ENCODE measurements around the gene DNER. TPM values are rescaled to one million over a fixed set of nuclear protein-coding genes. Genes with fewer than 3 reads are reported as not detected.
A peak's percentile ranks its signal among the peaks of the same experiment; 100 is the strongest.

DNER gene
- polyA plus RNA-seq, 2 of the 4 experiments (the other 2 are of a cell fraction): 0.34 to 4.2 TPM

DNA sequence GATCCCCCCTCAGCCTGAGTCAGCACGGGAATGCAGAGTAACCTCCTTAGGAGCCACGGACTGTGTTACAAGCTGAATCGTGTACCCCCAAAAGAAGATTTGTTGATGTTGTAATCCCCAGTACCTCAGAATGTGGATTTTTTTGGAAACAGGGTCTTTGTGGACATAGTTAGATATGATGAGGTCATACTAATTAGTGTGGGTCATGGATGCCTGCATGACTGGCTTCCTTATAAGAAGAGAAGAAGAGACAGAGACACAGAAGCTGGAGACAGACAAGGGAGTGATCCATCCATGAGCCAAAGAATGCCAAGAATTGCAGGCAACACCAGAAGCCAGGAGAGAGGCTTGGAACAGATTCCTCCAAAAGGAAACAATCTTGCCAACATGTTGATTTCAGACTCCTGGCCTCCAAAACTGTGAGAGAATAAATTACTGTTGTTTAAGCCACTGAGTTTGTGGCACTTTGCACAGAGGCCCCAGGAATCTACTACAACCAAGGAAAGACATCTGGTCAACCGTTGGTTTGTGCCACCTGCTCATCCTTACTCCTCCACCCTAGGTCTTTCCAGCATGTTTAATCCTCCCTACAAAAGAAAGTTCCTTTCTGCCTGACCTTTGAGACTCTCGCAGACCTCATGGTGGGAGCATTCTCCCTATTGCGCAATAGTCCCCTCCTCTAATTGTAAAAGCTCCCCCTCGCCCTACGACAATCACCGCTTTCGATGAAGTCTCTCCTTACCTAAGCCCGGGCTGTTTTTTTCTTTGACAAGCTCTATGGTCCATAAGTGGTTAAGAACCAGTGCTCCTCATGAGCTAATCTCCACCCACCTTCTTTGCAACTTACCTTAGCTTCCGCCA lies 91.6 kb downstream of the DNER start:
- DNase-seq (ENCODE audit: low read depth in 1 of 2, low spot score in 1 of 2) (no peak), FAIRE-seq (no peak), ATAC-seq (no peak)
- H3K4me2 ChIP-seq: no peak overlapping the region
- POLR2A ChIA-PET: no interaction called here
- H3K4me1 ChIP-seq: no peaks in the 10 kb centered on the region
- H3K27ac ChIP-seq: no peak overlapping the region
- TF ChIP-seq MAZ (IDR thresholded peaks at IDR 0.05; ENCODE audit: borderline replicate concordance, low read depth, low read length) (no peak), CEBPB (IDR thresholded peaks at IDR 0.05) (peak; percentile 72 to 83; a peak in 3 of 4 replicates)
- CTCF ChIA-PET: interaction anchor here (1.5 kb wide), 1 partner anchor 10 kb away, joined by 6 read pairs; no protein-coding TSS in a partner anchor
- H3K4me3 ChIP-seq: no peak overlapping the region
- H3K9me3 ChIP-seq: no peaks in the 10 kb centered on the region
- WGBS (ENCODE audit: missing lambda C conversion rate): 53% methylated on average over 12 of the region's 12 CpGs

DNA sequence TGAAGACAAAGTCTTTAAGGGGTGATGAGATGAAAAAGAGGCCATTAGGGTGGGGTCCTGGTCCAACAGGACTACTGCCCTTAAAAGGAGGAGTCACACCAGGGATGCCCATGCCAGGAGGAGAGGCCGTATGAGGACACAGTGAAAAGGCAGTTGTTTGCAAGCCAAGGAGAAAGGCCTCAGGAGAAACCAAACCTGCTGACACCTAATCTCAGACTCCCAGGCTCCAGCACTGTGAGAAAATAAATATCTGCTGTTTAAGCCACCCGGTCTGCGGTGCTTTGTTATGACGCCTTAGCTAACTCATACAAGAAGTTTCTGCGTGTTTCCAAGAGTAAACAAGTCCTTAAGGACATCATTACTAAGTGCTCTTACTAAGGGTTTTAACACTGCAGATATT lies 93.6 kb downstream of the DNER start:
- FAIRE-seq (no peak), ATAC-seq (no peak)
- 53% methylated on average over 5 of the region's 5 CpGs for WGBS (ENCODE audit: missing lambda C conversion rate)

DNA sequence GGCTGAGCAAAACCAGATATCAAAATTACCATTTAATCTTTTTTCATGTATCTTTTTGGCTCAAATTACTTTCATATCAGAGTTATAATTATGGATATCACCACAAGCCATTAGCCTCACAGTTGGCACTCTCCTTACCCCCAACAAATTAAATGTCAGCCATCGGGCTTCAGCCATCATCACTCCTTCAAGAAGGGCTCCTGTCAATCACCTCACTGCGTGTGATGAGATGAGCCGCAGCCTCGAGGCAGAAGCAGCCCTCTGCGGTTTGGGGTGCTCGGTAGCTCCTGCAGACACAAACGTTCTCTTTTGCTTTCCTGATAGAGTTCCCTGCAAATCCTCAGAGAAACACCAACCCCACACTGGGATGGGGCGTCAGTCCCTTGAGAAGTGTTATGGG lies 94.1 kb downstream of the DNER start:
- CTCF ChIA-PET: no interaction called here
- WGBS (ENCODE audit: missing lambda C conversion rate): 50% methylated on average over 8 of the region's 8 CpGs
- no peak for FAIRE-seq

More for the DNA sequence above, 93.6 kb downstream of the DNER start:
- Histone ChIP-seq H3K4me3 (no peak overlapping the region), H3K27ac (no peak overlapping the region), H3K4me2 (no peak overlapping the region), H3K4me1 (no peaks in the 10 kb centered on the region), H3K9me3 (no peaks in the 10 kb centered on the region)
- ChIA-PET CTCF (no interaction called here), POLR2A (no interaction called here)
- DNase-seq (ENCODE audit: low read depth in 1 of 2, low spot score in 1 of 2): no peak
- TF ChIP-seq, protein P1, sequence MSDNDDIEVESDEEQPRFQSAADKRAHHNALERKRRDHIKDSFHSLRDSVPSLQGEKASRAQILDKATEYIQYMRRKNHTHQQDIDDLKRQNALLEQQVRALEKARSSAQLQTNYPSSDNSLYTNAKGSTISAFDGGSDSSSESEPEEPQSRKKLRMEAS (IDR thresholded peaks at IDR 0.05): no peak
- no peak for TF ChIP-seq CHD2 (IDR thresholded peaks at IDR 0.05; ENCODE audit: low read length, partially characterized antibody)
- TF ChIP-seq RCOR1 (IDR thresholded peaks at IDR 0.05; ENCODE audit: low read depth, low read length): no peak
- TF ChIP-seq GATA3 (IDR thresholded peaks at IDR 0.05; ENCODE audit: borderline replicate concordance): no peak
- no peak for TF ChIP-seq POLR2AphosphoS2 (conservative IDR thresholded peaks at IDR 0.05; ENCODE audit: low read length)
- no peak for TF ChIP-seq HOXB5 (CRISPR knock-in tag; IDR thresholded peaks at IDR 0.05)
- TF ChIP-seq JUN (IDR thresholded peaks at IDR 0.05): no peak

More for the DNA sequence above, 94.1 kb downstream of the DNER start:
- no peak overlapping the region for H3K4me2 ChIP-seq
- H3K9me3 ChIP-seq: no peaks in the 10 kb centered on the region
- no peak for DNase-seq (ENCODE audit: low read depth in 1 of 2, low spot score in 1 of 2)
- TF ChIP-seq TFCP2L1 (CRISPR knock-in tag; IDR thresholded peaks at IDR 0.05): no peak
- no peak for TF ChIP-seq CBX2 (IDR thresholded peaks at IDR 0.05; ENCODE audit: borderline replicate concordance, low read depth)
- no peak for TF ChIP-seq CTCF (IDR thresholded peaks at IDR 0.05)
- no peak for TF ChIP-seq ESRRA (IDR thresholded peaks at IDR 0.05; ENCODE audit: borderline replicate concordance, low read length)
- TF ChIP-seq, protein P2, sequence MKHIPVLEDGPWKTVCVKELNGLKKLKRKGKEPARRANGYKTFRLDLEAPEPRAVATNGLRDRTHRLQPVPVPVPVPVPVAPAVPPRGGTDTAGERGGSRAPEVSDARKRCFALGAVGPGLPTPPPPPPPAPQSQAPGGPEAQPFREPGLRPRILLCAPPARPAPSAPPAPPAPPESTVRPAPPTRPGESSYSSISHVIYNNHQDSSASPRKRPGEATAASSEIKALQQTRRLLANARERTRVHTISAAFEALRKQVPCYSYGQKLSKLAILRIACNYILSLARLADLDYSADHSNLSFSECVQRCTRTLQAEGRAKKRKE (CRISPR knock-in tag; IDR thresholded peaks at IDR 0.05; ENCODE audit: low read depth): no peak
- TF ChIP-seq, protein P3, sequence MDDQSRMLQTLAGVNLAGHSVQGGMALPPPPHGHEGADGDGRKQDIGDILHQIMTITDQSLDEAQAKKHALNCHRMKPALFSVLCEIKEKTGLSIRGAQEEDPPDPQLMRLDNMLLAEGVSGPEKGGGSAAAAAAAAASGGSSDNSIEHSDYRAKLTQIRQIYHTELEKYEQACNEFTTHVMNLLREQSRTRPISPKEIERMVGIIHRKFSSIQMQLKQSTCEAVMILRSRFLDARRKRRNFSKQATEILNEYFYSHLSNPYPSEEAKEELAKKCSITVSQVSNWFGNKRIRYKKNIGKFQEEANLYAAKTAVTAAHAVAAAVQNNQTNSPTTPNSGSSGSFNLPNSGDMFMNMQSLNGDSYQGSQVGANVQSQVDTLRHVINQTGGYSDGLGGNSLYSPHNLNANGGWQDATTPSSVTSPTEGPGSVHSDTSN (IDR thresholded peaks at IDR 0.05): no peak
- TF ChIP-seq FOXS1 (CRISPR knock-in tag; IDR thresholded peaks at IDR 0.05): no peak
- no peak for TF ChIP-seq EHF (CRISPR knock-in tag; IDR thresholded peaks at IDR 0.05)
- TF ChIP-seq ZNF302 (CRISPR knock-in tag; IDR thresholded peaks at IDR 0.05): no peak
- no peak for TF ChIP-seq EP300 (IDR thresholded peaks at IDR 0.05)
- no peak for TF ChIP-seq HOXB5 (CRISPR knock-in tag; IDR thresholded peaks at IDR 0.05)
- no peak for TF ChIP-seq RNF2 (IDR thresholded peaks at IDR 0.05; ENCODE audit: borderline replicate concordance, low read depth)
- TF ChIP-seq, protein P4, sequence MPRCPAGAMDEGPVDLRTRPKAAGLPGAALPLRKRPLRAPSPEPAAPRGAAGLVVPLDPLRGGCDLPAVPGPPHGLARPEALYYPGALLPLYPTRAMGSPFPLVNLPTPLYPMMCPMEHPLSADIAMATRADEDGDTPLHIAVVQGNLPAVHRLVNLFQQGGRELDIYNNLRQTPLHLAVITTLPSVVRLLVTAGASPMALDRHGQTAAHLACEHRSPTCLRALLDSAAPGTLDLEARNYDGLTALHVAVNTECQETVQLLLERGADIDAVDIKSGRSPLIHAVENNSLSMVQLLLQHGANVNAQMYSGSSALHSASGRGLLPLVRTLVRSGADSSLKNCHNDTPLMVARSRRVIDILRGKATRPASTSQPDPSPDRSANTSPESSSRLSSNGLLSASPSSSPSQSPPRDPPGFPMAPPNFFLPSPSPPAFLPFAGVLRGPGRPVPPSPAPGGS (IDR thresholded peaks at IDR 0.05): no peak
- no peak for TF ChIP-seq POLR2A (IDR thresholded peaks at IDR 0.05; ENCODE audit: low read length)
- TF ChIP-seq RARB (CRISPR knock-in tag; IDR thresholded peaks at IDR 0.05): no peak
- no peak for TF ChIP-seq KDM5A (IDR thresholded peaks at IDR 0.05)
- TF ChIP-seq, protein P5, sequence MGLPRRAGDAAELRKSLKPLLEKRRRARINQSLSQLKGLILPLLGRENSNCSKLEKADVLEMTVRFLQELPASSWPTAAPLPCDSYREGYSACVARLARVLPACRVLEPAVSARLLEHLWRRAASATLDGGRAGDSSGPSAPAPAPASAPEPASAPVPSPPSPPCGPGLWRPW (IDR thresholded peaks at IDR 0.05): no peak
- no peak for TF ChIP-seq GATA3 (IDR thresholded peaks at IDR 0.05; ENCODE audit: borderline replicate concordance)
- no peak for TF ChIP-seq HDAC2 (IDR thresholded peaks at IDR 0.05)
- no peaks in the 10 kb centered on the region for H3K4me1 ChIP-seq
- POLR2A ChIA-PET: no interaction called here
- H3K4me3 ChIP-seq: no peak overlapping the region
- ATAC-seq: no peak
- no peak overlapping the region for H3K27ac ChIP-seq
